GM23338 (cell line): Measurements from ENCODE around the gene DRAM1. TPM values are rescaled to one million over a fixed set of nuclear protein-coding genes. Genes with fewer than 3 reads are reported as not detected.

ENCODE experiments used
- ATAC-seq: fragments of 200-7000 bp; cut with Tn5 transposase; 3 replicates; pipeline ENCODE4 v1.9.1; 2020
- DNase-seq: peaks from one replicate; pipeline ENCODE4 v3.0.0-alpha.2; 2015; ENCODE audit warnings: low spot score
- H2AFZ ChIP-seq: fragments of 200-600 bp; sonication (generic); 2 replicates; pipeline ENCODE4 v1.8.0; 2016; ENCODE audit warnings: antibody characterized with exemption, mild to moderate bottlenecking, moderate library complexity
- H3F3A ChIP-seq: fragments of 200-600 bp; sonication (generic); replicated peaks from 2 replicates; pipeline ENCODE4 v1.8.0; 2017; ENCODE audit warnings: antibody characterized with exemption, mixed run types, low read depth
- H3K27ac ChIP-seq: fragments of 200-600 bp; sonication (generic); 2 replicates; pipeline ENCODE4 v1.6.1; 2016; ENCODE audit warnings: low read depth
- H3K27me3 ChIP-seq: fragments of 200-600 bp; sonication (generic); 2 replicates; pipeline ENCODE4 v1.8.0; 2016; ENCODE audit warnings: mild to moderate bottlenecking, mixed run types, moderate library complexity; ENCODE audit not compliant: insufficient read depth
- H3K36me3 ChIP-seq: fragments of 200-600 bp; sonication (generic); 2 replicates; pipeline ENCODE4 v1.8.0; 2016; ENCODE audit warnings: mild to moderate bottlenecking; ENCODE audit not compliant: insufficient read depth
- H3K4me1 ChIP-seq: fragments of 200-600 bp; sonication (generic); 2 replicates; pipeline ENCODE4 v1.8.0; 2016; ENCODE audit warnings: mild to moderate bottlenecking, moderate library complexity; ENCODE audit not compliant: insufficient read depth
- H3K4me2 ChIP-seq: fragments of 200-600 bp; sonication (generic); 2 replicates; pipeline ENCODE4 v1.7.1; 2017; ENCODE audit warnings: mixed run types
- H3K4me3 ChIP-seq: fragments of 200-600 bp; sonication (generic); 2 replicates; pipeline ENCODE4 v1.6.1; 2016; ENCODE audit warnings: mixed run types
- H3K79me2 ChIP-seq: fragments of 200-600 bp; sonication (generic); replicated peaks from 2 replicates; pipeline ENCODE4 v1.8.0; 2017; ENCODE audit warnings: mild to moderate bottlenecking; ENCODE audit not compliant: insufficient read depth
- H3K9me2 ChIP-seq: fragments of 200-600 bp; sonication (generic); 2 replicates; pipeline ENCODE4 v1.8.0; 2017; ENCODE audit not compliant: insufficient read depth
- H4K20me1 ChIP-seq: fragments of 200-600 bp; sonication (generic); replicated peaks from 2 replicates; pipeline ENCODE4 v1.8.0; 2017; ENCODE audit warnings: mild to moderate bottlenecking; ENCODE audit not compliant: insufficient read depth
- H3K27ac Mint-ChIP-seq: 2 replicates; pipeline ENCODE4 v1.8.0; 2020; ENCODE audit warnings: inconsistent platforms, mild to moderate bottlenecking, moderate library complexity, mixed read lengths
- H3K27me3 Mint-ChIP-seq: 3 replicates; pipeline ENCODE4 v1.8.0; 2022; ENCODE audit warnings: low read depth, mild to moderate bottlenecking, moderate library complexity, mixed read lengths, inconsistent platforms; ENCODE audit not compliant: insufficient read depth, poor library complexity
- H3K36me3 Mint-ChIP-seq: 3 replicates; pipeline ENCODE4 v1.8.0; 2021; ENCODE audit warnings: low read depth, mild to moderate bottlenecking, inconsistent platforms, moderate library complexity, mixed read lengths
- H3K4me1 Mint-ChIP-seq: 3 replicates; pipeline ENCODE4 v1.8.0; 2020; ENCODE audit warnings: mild to moderate bottlenecking, inconsistent platforms, mixed read lengths
- H3K4me3 Mint-ChIP-seq: 3 replicates; pipeline ENCODE4 v1.8.0; 2021; ENCODE audit warnings: moderate library complexity, mild to moderate bottlenecking, inconsistent platforms, mixed read lengths
- H3K9me3 Mint-ChIP-seq: 3 replicates; pipeline ENCODE4 v1.8.0; 2020; ENCODE audit warnings: moderate library complexity, mild to moderate bottlenecking, inconsistent platforms, mixed read lengths
- CREB1 ChIP-seq: fragments of 250-450 bp; sonication (Bioruptor Pico); IDR thresholded peaks from 2 replicates; pipeline ENCODE4 v1.5.0; 2020; ENCODE audit warnings: low read depth, mild to moderate bottlenecking, moderate library complexity
- JUNB ChIP-seq: IDR thresholded peaks from one replicate; pipeline ENCODE4 v1.6.1; 2016; ENCODE audit warnings: antibody characterized with exemption; ENCODE audit not compliant: unreplicated experiment
- STAT1 ChIP-seq: IDR thresholded peaks from one replicate; pipeline ENCODE4 v1.6.1; 2016; ENCODE audit warnings: antibody characterized with exemption; ENCODE audit not compliant: unreplicated experiment
- ZNF462 ChIP-seq: fragments of 250-450 bp; sonication (Bioruptor Pico); IDR thresholded peaks from 2 replicates; pipeline ENCODE4 v1.5.0; 2020; ENCODE audit warnings: mild to moderate bottlenecking, moderate library complexity
- polyA plus RNA-seq: library from polyadenylated mRNA; unstranded; fragments of >200 nt; fragmentation: Nextera tagmentation; extraction: Ambion mirVana; gene quantifications from 2 replicates; pipeline ENCODE4 v1.2.1, GENCODE V29; 2016
- total RNA-seq: library from RNA; depleted of rRNA; stranded (reverse); fragments of >200 nt; shearing (Covaris generic); gene quantifications from 2 replicates; pipeline ENCODE4 v1.2.3, GENCODE V29; 2014

The DRAM1 gene
- total and polyA plus RNA-seq, 2 experiments from 2014 or later: 5.7 to 8.5 TPM

GRCh38 chr12:101951002-101951670 is 73.8 kb downstream of the DRAM1 start (continued):
- TF ChIP-seq ZNF462: no peak
- TF ChIP-seq STAT1: no peak

- Mint-ChIP-seq H3K27me3 (no peaks in the 10 kb centered on the region), H3K27ac (no peak overlapping the region), H3K4me1 (no peaks in the 10 kb centered on the region), H3K36me3 (no peaks in the 10 kb centered on the region), H3K4me3 (no peak overlapping the region), H3K9me3 (no peaks in the 10 kb centered on the region; the same call in 1 of the 3 replicates)
- ATAC-seq: no peak
- Histone ChIP-seq H3K4me2 (no peak overlapping the region), H3K36me3 (no peaks in the 10 kb centered on the region), H3K79me2 (no peaks in the 10 kb centered on the region), H3K4me3 (no peak overlapping the region), H3F3A (no peaks in the 10 kb centered on the region), H4K20me1 (no peaks in the 10 kb centered on the region), H3K27me3 (no peaks in the 10 kb centered on the region), H3K9me2 (0 out of 2 replicates have a peak, but pooled peaks cover 7% of the 10 kb centered on the region), H3K4me1 (no peaks in the 10 kb centered on the region), H2AFZ (no peak overlapping the region), H3K27ac (no peak overlapping the region)
- DNase-seq: no peak
- TF ChIP-seq CREB1: no peak
- no peak for TF ChIP-seq JUNB
Observed at GRCh38 chr12:101954113-101954512, 76.7 kb downstream of the DRAM1 start.
